ENCODE results near the gene ING4. TPM values are rescaled to one million over a fixed set of nuclear protein-coding genes. Genes with fewer than 3 reads are reported as not detected.
A peak's percentile ranks its signal among the peaks of the same experiment; 100 is the strongest.
"Not testable (repeated sequence)": the region's sequence is repeated elsewhere in the genome, so short reads cannot be mapped to it uniquely, and the experiment has no call there.

The ING4 gene
- 100 to 1,000 TPM in 3 of 4 donors, 10 to 100 TPM in 1; 96.8 to 126 (median 114) TPM for polyA plus RNA-seq (ENCODE audit: insufficient read length in 4 of 4)

DNA sequence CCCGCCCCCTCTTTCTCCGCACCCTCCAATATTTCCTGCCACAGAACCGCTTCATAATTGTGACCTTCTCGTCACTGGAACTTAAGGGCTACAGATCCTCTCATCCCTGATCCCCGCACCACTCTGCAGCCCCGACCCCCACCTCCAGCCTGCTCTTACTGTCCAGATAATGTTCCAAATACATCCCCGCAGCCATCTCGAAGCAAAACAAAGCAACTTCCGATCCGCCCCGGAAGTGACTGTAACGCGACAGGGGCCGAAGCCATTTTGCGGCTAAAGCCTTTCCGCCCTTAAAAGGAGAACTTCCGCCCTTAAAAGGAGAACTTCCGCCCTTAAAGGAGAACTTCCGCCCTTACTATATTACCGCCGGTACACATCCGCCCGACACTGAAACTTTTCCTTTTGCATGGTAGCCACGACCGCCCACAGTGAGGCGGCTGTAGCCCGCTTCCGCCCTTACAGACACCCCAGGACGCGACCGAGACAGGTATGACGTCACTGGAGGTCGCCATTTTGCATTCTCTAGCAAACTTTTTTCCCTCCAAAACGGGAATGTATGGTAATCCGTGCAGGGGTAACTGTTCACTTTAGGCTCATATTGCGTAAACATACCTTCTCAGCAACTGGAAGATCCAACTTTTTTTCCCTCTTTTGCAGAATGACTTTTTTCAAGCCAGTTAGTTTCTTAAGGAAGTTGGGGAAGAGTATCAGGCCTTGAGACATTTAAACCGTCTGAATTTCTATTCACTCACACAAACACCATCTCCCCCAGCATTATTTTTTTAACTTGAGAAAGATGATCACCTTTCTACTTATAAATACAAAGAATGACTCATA is at the start of gene ING4:
TSS of gene ING4 (minus strand) at position 214 of the 837 bp plus-strand sequence. CDS start at position 196, 18 bp downstream.
- DNase-seq (ENCODE audit: low read depth in 4 of 4, low spot score in 3 of 4), result peak; percentile 97 to 99 (median 98)

DNA sequence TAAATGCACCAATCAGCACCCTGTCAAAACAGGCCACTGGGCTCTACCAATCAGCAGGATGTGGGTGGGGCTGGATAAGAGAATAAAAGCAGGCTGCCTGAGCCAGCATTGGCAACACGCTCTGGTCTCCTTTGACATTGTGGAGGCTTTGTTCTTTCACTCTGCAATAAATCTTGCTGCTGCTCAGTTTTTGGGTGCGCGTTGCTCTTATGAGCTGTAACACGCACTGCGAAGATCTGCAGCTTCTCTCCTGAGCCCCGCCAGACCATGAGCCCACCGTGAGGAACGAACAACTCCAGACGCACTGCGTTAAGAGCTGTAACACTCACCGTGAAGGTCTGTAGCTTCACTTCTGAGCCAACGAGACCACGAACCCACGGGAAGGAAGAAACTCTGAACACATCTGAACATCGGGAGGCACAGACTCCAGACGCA is 46.1 kb upstream of the ING4 start:
- no peak for DNase-seq (ENCODE audit: low read depth in 4 of 4, low spot score in 3 of 4)

DNA sequence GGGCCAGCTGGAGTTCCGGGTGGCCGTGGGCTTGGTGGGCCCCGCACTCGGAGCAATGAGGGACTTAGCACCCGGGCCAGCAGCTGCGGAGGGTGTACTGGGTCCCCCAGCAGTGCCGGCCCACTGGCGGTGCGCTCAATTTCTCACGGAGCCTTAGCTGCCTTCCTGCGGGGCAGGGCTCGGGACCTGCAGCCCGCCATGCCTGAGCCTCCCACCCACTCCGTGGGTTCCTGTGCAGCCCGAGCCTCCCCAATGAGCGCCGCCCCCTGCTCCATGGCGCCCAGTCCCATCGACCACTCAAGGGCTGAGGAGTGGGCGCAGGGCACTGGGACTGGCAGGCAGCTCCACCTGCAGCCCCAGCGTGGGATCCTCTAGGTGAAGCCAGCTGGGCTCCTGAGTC is 45.4 kb upstream of the ING4 start:
- DNase-seq (ENCODE audit: low read depth in 4 of 4, low spot score in 3 of 4), result not testable (repeated sequence)

DNA sequence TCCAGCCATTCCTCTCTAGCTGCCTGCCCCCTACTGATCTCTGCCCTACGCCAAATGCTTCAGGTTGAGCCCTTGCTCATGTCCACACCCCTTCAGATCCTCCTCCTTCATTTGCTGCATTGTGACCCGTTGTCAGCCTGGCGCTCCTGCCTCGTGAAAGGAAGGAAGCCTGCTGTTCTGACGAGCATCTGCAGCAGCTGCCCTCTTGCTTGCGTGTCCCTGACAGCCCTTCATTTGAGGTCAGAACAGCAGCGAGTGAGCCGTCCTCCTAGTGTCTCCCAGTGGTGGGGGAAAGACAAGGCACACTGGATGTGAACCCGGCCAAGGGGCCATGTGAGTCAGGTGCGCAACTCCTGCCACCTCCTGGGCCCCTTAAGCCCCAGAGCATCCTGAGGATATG is 40.7 kb upstream of the ING4 start:
- no peak for DNase-seq (ENCODE audit: low read depth in 4 of 4, low spot score in 3 of 4)

- no peak for DNase-seq (ENCODE audit: low read depth in 4 of 4, low spot score in 3 of 4)
Measured at GRCh38 chr12:6701078-6701768, 38.3 kb upstream of the ING4 start.

DNA sequence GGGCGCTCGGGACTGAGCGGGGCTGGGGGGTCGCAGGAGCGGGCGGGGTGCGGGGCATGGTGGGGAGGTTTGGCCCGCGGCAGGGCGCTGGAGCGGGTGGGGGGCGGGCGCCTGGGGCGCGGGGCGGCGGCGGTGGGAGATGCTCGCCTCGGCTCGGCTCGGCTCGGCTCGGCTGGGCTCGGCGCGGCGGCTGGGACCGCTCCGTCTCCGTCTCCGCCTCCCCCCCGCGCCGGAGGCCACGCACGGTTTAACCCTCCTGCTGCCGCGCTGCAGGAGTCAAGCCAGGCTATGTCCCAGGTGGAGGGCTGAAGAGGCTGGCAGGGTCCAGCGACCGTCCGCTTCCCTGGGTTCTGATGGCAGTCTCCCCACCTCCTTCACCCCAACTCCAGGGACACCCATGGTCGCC is 37.7 kb upstream of the ING4 start, which contains the start of gene PIANP:
TSS of gene PIANP (minus strand) at position 170 of the 406 bp plus-strand sequence. CDS start 2,754 bp downstream, outside the sequence.
- no peak for DNase-seq (ENCODE audit: low read depth in 4 of 4, low spot score in 3 of 4)

DNA sequence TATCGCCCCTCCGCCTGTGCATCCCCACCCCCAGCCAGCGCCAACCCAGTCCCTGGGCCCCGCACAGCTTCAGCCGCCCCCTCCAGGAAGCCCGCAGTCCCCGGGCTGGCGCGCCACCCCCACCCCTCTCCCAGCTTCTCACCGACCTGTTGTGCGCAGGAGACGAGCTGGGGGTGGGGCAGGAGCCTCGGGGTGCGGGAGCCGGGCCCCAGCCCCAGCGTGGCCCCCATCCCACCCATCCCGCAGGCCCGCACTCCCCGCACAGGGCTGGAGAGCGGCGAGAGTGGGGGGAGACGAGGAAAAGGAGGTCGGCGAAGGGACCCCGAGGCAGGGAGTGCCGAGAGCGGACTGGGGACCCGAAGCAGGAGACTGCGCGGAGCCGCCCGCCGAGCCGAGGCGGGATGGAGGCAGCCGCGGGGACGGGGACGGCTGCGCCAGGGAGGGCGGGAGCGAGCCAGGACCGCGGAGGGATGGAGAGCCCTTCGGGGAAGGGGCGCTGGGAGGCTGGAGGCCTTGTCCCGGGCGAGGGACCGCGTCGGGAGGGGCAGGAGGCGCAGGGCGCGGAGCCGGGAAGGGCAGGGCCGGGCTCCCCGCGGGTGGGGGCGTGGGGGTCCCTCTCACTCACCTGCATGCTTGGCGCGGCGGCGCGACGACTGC is 37.2 kb upstream of the ING4 start:
- DNase-seq (ENCODE audit: low read depth in 4 of 4, low spot score in 3 of 4), result no peak

DNA sequence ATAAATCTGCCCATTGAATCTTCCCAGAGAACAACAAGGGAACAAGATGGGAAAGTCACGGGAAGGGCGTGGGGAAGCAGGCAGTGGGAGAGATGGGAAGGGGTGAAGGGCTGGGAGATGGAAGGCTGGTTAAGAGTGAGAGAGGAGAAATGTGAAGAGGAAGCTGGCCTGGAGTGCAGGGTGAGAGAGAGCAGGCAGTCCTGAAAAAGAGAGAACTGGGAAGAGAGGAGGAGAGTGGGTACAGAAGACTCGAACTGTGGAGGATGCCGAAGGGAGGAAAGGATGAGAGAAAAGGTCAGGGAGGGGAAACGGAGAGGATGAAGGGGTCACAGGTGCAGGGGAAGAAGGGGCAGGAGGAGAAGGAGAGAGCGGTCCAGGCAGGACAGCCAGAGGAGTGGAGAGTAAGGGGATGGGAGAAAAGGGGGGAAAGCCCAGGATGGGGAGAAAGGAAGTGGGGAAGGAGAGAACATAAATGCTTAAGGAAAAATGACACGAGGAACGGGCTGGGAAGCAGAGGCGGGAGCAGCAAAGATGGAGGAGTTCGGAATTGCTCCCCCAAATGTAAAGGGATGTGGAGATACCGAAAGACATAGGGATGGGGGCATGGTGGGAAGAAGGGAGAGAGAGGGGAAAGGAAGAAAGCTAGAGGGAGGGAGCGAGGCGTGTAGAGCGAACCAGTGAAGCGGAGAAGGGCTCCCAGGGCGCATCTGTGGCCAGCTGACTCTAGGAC is 36.5 kb upstream of the ING4 start:
- DNase-seq (ENCODE audit: low read depth in 4 of 4, low spot score in 3 of 4), result no peak

- no peak for DNase-seq (ENCODE audit: low read depth in 4 of 4, low spot score in 3 of 4)
Measured at GRCh38 chr12:6698352-6699046, 35.6 kb upstream of the ING4 start.

GRCh38 chr12:6697584-6698351 is 34.8 kb upstream of the ING4 start:
- no peak for DNase-seq (ENCODE audit: low read depth in 4 of 4, low spot score in 3 of 4)

DNA sequence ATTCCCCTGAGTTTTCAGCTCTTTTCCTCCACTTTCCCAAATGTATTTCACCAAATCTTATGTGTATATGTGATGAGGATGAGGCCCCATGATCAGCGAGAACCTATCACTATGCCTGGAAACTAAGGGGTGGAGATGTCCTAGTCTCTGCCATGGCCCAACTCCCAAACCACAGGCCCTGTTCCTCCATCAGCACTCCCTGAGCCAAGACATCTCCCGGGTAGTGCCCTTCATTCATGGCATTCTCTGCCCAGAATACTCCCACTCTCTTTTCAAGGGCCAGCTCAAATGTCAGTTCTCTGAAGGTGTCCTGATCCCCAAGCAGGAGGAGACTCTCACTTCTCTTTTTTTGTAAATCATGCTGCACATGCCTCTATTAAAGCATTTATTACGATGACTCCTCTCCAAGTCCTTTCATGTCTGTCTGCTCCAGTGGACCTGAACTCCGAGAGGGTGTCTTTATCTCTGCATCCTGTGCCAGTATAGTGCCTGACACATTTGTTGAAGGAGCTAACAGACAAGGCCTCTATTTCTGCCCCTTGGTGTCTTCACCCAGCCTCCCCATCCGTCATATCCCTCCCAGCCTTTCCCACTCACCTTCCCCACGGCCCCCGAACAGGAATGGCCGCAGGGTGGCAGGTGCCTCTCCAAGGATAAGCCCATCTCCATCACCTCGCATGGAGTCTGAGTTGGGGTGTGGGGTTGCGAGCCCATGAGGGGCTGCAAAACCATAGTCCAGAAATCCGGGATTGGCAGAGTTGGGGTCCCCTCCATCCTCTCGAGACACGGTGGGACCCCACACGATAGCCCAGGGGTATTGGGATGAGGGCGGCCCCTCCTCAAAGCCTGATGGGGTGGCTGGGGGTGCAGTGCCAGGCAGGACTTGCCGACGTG is 34.0 kb upstream of the ING4 start:
- DNase-seq (ENCODE audit: low read depth in 4 of 4, low spot score in 3 of 4), result no peak

GRCh38 chr12:6695313-6696045 is 32.6 kb upstream of the ING4 start:
- DNase-seq (ENCODE audit: low read depth in 4 of 4, low spot score in 3 of 4), result no peak

DNA sequence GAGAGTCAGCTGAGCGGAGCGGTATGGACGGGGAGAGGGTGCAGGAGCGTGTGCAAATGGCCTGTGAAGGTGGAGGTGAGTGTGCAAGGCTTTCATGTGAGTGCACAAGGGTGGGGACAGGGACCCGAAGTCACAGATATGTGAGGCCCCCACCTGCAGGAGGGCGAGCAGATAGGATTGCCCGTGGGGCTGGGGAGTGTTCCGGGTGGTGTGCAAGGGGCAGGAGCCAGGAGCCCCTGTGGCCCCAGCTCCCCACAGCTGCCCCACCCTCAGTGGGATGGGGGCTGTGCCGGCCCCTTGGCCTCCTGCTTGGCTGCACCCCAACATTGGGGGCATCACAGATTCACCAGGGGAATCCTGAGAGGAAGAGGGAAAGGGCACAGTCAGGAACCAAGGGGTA is 31.8 kb upstream of the ING4 start:
- no peak for DNase-seq (ENCODE audit: low read depth in 4 of 4, low spot score in 3 of 4)

DNA sequence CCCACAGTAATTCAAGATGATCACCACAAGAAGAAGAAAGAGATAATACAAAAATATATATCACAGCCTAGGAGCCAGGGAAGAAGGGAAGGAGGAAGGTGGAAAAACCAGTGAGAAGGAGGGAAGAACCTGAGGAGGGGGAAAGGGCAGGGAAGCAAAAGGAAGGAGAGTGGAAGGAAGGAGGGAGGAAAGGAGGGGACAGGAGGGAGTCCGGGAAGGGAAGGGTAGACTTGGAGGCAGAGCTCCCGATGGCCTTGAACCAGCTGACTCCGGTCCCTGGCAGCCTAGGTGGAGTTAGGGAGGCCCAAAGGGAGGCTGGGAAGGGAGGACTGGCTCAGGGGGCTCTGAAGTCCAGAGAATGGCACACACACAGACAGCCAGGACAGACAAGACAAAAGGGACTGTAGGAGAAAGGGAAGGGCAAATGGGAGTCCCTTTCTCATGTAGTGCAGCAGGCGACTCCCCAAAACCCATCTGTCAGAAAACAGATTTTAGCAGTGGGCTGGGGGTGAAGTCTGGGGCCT is 31.0 kb upstream of the ING4 start:
- no peak for DNase-seq (ENCODE audit: low read depth in 4 of 4, low spot score in 3 of 4)

DNA sequence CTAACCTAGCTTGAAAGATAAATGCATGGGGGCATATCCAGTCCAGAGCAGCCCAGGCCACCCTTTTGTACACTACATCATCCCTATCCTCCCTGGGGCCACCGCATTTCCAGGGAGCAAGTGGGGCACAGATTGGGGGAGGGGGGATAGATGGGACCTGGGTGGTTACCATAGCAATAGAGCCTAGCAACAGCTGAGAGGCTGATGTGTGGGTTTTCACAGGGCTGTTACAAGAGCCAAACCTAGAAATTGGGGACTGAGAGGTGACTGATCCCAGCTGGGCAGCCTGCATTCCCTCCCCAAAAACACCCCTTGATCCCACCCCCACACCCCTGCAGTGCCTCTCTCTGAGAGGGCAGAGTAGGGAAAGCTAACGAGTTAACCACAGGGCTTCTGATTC is 30.0 kb upstream of the ING4 start:
- DNase-seq (ENCODE audit: low read depth in 4 of 4, low spot score in 3 of 4), result no peak

DNA sequence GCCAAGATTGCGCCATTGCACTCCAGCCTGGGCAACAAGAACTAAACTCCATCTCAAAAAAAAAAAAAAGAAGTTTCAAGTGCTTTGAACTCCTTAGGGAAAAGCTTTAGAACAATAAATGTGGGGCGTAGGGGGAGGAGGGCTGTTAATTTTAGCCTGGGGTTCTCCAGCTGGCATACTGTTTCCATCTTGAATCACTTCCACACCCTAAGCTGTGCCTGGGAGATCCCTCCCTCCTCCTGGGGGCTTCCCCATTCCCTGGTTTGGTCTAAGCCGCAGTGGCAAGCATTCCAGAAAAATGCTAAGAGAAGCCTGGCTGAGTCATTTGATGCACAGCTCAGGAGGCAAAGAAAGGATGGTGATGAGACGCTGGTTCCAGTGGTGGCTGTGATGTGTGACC is 28.6 kb upstream of the ING4 start:
- no peak for DNase-seq (ENCODE audit: low read depth in 4 of 4, low spot score in 3 of 4)
